Tibial artery (tissue), 4 donors: ENCODE results near the gene TMPRSS7.
A peak's percentile ranks its signal among the peaks of the same experiment; 100 is the strongest.

Source experiments
- DNase-seq, 2 donors: peaks; one replicate each; pipeline ENCODE4 v3.0.0-alpha.2; 2019
- H3K27ac ChIP-seq, 2 donors: fragments of 200-600 bp; sonication (generic) in 1 of 2; 1 replicate in 1 of 2; 2 replicates in 1 of 2; pipeline ENCODE4 v1.5.1; 2018 to 2019; ENCODE audit warnings: mild to moderate bottlenecking in 1 of 2
- H3K27me3 ChIP-seq, 2 donors: fragments of 200-600 bp; sonication (generic) in 1 of 2; one replicate each; pipeline versions ENCODE4 v1.5.1 to v1.6.0; 2016 to 2019
- H3K36me3 ChIP-seq, 3 donors: fragments of 200-600 bp; sonication (generic) in 2 of 3; one replicate each; pipeline ENCODE4 v1.5.1; 2016 to 2019; ENCODE audit warnings: mild to moderate bottlenecking in 2 of 3
- H3K4me1 ChIP-seq, 4 donors: fragments of 200-600 bp; sonication (generic) in 2 of 4; 1 replicate in 3 of 4; 2 replicates in 1 of 4; pipeline ENCODE4 v1.5.1; 2016 to 2019
- H3K4me3 ChIP-seq, 2 donors: fragments of 200-600 bp; sonication (generic) in 1 of 2; 1 replicate in 1 of 2; 2 replicates in 1 of 2; pipeline ENCODE4 v1.5.1; 2018 to 2019; ENCODE audit warnings: mild to moderate bottlenecking in 2 of 2
- H3K9me3 ChIP-seq, 3 donors: fragments of 200-600 bp; sonication (generic) in 1 of 3; one replicate each; pipeline ENCODE4 v1.5.1; 2016 to 2019
- intact Hi-C: fragments of 100-400 bp; cut with DNase I; formaldehyde crosslinking; loops from one replicate; pipeline ENCODE4 v1.15.0; 2023; ENCODE audit warnings: low total_unique reads
- TF ChIP-seq, protein P1 (sequence below), 2 experiments: fragments of 200-600 bp in 1 of 2; fragments of 450-650 bp in 1 of 2; IDR thresholded peaks; one replicate each; pipeline ENCODE4 v1.5.1; 2017 to 2019; ENCODE audit warnings: antibody characterized with exemption in 2 of 2, mild to moderate bottlenecking in 1 of 2, moderate library complexity in 1 of 2

The TMPRSS7 gene

DNA sequence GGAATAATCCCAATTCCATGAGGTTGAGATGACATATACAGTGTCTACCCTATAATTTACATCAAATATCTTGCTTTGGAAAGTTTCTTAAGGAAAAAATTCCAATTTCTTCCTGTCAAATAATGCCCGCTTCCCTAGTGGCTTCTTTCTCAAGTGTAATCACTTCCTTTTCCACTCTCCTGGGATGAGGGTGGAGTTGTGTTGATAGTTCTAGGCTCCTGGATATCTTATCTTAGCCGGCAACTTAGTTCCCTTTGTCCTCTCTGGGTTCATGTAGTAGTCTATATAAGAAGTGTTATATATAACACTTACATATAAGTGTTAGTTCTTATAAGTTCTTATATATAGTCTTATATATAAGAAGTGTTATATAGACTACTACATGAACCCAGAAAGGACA is 24.9 kb upstream of the TMPRSS7 start:
- Histone ChIP-seq H3K27me3 (no peaks in the 10 kb centered on the region), H3K27ac (no peak overlapping the region), H3K4me3 (no peak overlapping the region), H3K9me3 (no peaks in the 10 kb centered on the region), H3K36me3 (no peaks in the 10 kb centered on the region), H3K4me1 (peaks cover 0 to 26% (median 7%) of the 10 kb centered on the region in 4 donors)
- TF ChIP-seq, protein P1, sequence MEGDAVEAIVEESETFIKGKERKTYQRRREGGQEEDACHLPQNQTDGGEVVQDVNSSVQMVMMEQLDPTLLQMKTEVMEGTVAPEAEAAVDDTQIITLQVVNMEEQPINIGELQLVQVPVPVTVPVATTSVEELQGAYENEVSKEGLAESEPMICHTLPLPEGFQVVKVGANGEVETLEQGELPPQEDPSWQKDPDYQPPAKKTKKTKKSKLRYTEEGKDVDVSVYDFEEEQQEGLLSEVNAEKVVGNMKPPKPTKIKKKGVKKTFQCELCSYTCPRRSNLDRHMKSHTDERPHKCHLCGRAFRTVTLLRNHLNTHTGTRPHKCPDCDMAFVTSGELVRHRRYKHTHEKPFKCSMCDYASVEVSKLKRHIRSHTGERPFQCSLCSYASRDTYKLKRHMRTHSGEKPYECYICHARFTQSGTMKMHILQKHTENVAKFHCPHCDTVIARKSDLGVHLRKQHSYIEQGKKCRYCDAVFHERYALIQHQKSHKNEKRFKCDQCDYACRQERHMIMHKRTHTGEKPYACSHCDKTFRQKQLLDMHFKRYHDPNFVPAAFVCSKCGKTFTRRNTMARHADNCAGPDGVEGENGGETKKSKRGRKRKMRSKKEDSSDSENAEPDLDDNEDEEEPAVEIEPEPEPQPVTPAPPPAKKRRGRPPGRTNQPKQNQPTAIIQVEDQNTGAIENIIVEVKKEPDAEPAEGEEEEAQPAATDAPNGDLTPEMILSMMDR (IDR thresholded peaks at IDR 0.05): no peak
- intact Hi-C loops: loop anchor here (5.0 kb wide), 1 partner anchor 342 kb away; no protein-coding TSS in a partner anchor
- no peak for DNase-seq

DNA sequence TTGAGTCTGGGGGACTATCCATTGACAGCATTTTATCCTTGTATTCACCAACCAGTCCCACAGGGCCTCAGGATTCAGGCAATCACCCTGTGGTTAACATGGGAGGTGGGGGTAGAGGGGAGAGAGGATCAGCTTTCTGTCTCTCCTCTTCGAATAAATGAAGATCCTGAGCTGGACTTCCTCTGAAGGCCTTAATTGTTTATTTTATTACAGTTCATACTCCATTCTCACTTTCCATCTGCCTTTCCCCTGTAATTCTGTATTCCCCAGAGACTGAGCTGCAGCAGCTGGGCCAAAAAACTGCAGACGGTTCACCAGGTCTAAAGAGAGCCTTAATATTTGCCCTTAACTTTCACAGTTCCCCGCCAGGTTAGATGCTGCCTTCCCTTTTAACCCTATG is 23.9 kb upstream of the TMPRSS7 start:
- Histone ChIP-seq H3K4me1 (peaks cover 0 to 26% (median 7%) of the 10 kb centered on the region in 4 donors), H3K4me3 (no peak overlapping the region), H3K27ac (no peak overlapping the region), H3K36me3 (no peaks in the 10 kb centered on the region), H3K27me3 (no peaks in the 10 kb centered on the region), H3K9me3 (no peaks in the 10 kb centered on the region)
- intact Hi-C loops: loop anchor here (5.0 kb wide), 1 partner anchor 343 kb away; no protein-coding TSS in a partner anchor
- TF ChIP-seq, protein P1 (IDR thresholded peaks at IDR 0.05): no peak
- DNase-seq: no peak

DNA sequence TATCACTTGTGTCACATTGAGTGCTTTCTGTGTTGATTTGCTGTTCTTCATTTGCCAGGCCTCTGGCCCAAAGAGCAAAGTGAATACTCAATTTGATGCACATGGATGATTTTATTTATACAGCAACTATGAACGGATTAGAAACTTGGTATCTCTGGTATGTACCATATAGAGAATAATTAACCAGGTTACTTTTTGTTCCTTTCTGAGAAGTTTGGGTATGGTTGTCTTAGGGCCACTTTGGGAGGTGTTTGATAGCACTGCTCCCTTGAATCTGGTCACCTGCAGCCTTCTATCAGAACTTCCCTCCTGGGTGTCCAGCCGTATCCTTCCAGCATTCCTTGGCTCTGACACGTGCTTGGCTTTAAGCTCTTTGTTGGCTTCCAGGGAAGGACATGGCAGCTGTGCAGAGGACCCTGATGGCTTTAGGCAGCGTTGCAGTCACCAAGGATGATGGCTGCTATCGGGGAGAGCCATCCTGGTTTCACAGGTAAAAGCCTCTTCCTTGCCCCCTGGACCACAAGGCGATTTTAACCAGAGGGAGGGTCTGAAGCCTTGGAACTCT is 23.1 kb upstream of the TMPRSS7 start:
- Histone ChIP-seq H3K9me3 (no peaks in the 10 kb centered on the region), H3K27ac (no peak overlapping the region), H3K27me3 (no peaks in the 10 kb centered on the region), H3K4me1 (peaks cover 0 to 26% (median 7%) of the 10 kb centered on the region in 4 donors), H3K36me3 (no peaks in the 10 kb centered on the region), H3K4me3 (no peak overlapping the region)
- DNase-seq: no peak
- intact Hi-C loops: loop anchor here (5.0 kb wide), 1 partner anchor 344 kb away; no protein-coding TSS in a partner anchor
- TF ChIP-seq, protein P1 (IDR thresholded peaks at IDR 0.05): no peak

DNA sequence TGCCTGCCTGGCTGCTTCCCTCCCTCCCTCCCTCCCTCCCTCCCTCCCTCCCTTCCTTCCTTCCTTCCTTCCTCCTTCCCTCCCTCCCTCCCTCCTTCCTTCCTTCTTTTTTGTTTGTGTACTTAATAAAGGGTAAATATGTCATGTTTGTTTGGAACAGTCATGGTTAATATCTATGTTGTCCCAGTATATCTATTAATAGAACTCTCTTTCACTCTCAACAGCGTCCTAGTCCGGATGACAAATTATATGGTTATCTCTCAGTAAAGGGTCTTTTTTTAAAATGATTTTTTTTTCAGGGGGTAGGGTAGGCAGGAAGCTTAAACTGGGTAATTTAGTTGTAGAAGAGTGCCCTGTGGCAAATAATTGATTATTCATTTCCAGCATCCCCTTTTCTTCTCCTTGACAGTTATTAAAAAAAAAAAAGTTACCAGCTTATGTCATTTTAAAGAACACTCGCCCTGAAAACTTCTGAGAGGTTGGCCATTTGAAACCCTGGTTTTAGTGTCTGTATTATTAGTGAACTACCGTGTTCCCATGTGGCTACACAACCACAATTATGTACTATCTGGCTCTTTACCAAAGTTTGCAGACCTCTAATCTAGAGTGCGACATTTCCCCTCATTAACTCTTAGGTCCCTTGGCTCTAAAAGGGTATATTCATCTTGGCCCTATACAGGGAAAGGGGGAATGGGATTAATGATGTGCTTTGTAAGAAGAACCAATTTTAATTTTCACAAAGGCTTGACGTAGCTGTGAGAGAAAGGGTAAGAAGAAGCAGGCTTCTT is 22.1 kb upstream of the TMPRSS7 start:
- DNase-seq: no peak
- H3K4me3 ChIP-seq: no peak overlapping the region
- TF ChIP-seq, protein P1 (IDR thresholded peaks at IDR 0.05): no peak
- peaks cover 0 to 26% (median 7%) of the 10 kb centered on the region in 4 donors for H3K4me1 ChIP-seq
- H3K9me3 ChIP-seq: no peaks in the 10 kb centered on the region
- intact Hi-C loops: loop anchor here (5.0 kb wide), 1 partner anchor 345 kb away; no protein-coding TSS in a partner anchor
- H3K27me3 ChIP-seq: no peaks in the 10 kb centered on the region
- H3K36me3 ChIP-seq: no peaks in the 10 kb centered on the region
- H3K27ac ChIP-seq: peak overlapping the region in 1 of 2 donors; percentile 44

DNA sequence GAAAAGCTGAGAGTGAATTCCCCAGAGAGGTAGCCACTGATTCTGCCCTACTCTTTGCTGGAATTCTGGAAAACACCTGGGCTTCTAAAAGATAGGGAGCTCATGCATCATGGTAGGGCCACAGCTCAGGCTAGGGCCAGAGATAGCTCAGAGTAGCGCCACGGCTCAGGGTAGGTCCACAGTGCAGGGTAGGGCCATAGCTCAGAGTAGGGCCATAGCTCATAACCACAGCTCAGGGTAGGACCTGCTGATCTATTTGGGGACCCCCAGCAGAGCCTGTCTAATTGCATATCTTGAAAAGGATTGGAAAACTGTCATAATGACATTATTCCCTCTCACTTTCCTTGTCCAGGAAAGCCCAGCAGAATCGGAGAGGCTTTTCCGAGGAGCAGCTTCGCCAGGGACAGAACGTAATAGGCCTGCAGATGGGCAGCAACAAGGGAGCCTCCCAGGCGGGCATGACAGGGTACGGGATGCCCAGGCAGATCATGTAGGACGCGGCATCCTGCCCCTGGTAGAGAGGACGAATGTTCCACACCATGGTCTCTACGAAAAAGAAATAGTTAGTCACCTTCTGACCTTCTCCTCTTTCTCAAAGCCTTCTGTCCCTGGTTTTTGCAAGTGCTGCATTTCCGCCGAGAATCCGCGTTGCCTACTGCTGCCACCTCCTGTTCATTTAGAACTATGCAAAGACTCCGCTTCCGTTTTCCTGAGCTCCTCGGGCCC is 21.3 kb upstream of the TMPRSS7 start:
- TF ChIP-seq, protein P1 (IDR thresholded peaks at IDR 0.05): peak; percentile 69 to 72
- H3K27me3 ChIP-seq: no peaks in the 10 kb centered on the region
- no peaks in the 10 kb centered on the region for H3K36me3 ChIP-seq
- H3K9me3 ChIP-seq: no peaks in the 10 kb centered on the region
- peak overlapping the region in 1 of 2 donors; percentile 33 for H3K4me3 ChIP-seq
- peak overlapping the region; percentile 44 to 54 for H3K27ac ChIP-seq
- peak; percentile 57 to 77 for DNase-seq
- peaks cover 0 to 26% (median 7%) of the 10 kb centered on the region in 4 donors for H3K4me1 ChIP-seq
- intact Hi-C loops: loop anchor here (1.0 to 5.0 kb wide), 2 partner anchors 296 to 346 kb away; no protein-coding TSS in a partner anchor
